Effector memory CD4-positive, alpha-beta T cell (primary cell): ENCODE data around the gene MPC1L.

Experiments
- DNase-seq, 3 donors: peaks; one replicate each; pipeline ENCODE4 v3.0.0-alpha.2; 2020
- H3K27ac ChIP-seq: 2 replicates; pipeline ENCODE4 v1.7.0; 2013; ENCODE audit warnings: mild to moderate bottlenecking, low read length, moderate library complexity; ENCODE audit not compliant: insufficient read depth, poor library complexity, severe bottlenecking
- H3K27me3 ChIP-seq: replicated peaks from 2 replicates; pipeline ENCODE4 v1.7.0; 2013; ENCODE audit warnings: mild to moderate bottlenecking, low read length; ENCODE audit not compliant: insufficient read depth, control insufficient read depth, poor library complexity, severe bottlenecking
- H3K36me3 ChIP-seq: 2 replicates; pipeline ENCODE4 v1.7.0; 2013; ENCODE audit warnings: mild to moderate bottlenecking, low read length, moderate library complexity; ENCODE audit not compliant: control insufficient read depth, insufficient read depth
- H3K4me1 ChIP-seq: 2 replicates; pipeline ENCODE4 v1.7.0; 2013; ENCODE audit warnings: low read length, mild to moderate bottlenecking; ENCODE audit not compliant: control insufficient read depth, insufficient read depth, poor library complexity, severe bottlenecking
- H3K4me3 ChIP-seq: 2 replicates; pipeline ENCODE4 v1.7.0; 2013; ENCODE audit warnings: low read length, low read depth, mild to moderate bottlenecking; ENCODE audit not compliant: insufficient read depth, poor library complexity, severe bottlenecking
- H3K9me3 ChIP-seq: 2 replicates; pipeline ENCODE4 v1.7.0; 2013; ENCODE audit warnings: mild to moderate bottlenecking, low read length, moderate library complexity; ENCODE audit not compliant: control insufficient read depth

The MPC1L gene

GRCh38 chrX:40651620-40652223, 28.5 kb downstream of the MPC1L start:
- peaks cover 5% of the 10 kb centered on the region for H3K36me3 ChIP-seq
- no peaks in the 10 kb centered on the region for H3K27me3 ChIP-seq

GRCh38 chrX:40652664-40653063, 29.4 kb downstream of the MPC1L start:
- Histone ChIP-seq H3K9me3 (no peaks in the 10 kb centered on the region), H3K36me3 (peaks cover 10% of the 10 kb centered on the region), H3K27ac (no peak overlapping the region), H3K4me1 (peaks cover 3% of the 10 kb centered on the region), H3K27me3 (no peaks in the 10 kb centered on the region), H3K4me3 (no peak overlapping the region)
- no peak for DNase-seq

More at GRCh38 chrX:40651620-40652223, 28.5 kb downstream of the MPC1L start:
- H3K27ac ChIP-seq, result no peak overlapping the region
- H3K4me3 ChIP-seq, result no peak overlapping the region
- DNase-seq, result peak; percentile 34 to 55 (median 44)
- no peaks in the 10 kb centered on the region for H3K9me3 ChIP-seq
- H3K4me1 ChIP-seq, result peaks cover 4% of the 10 kb centered on the region

- no peak overlapping the region for H3K27ac ChIP-seq
- no peak for DNase-seq
Measured at GRCh38 chrX:40653535-40653934, 30.3 kb downstream of the MPC1L start.

GRCh38 chrX:40660381-40660780, 37.2 kb downstream of the MPC1L start:
- no peak for DNase-seq
- H3K9me3 ChIP-seq, result no peaks in the 10 kb centered on the region
- H3K4me3 ChIP-seq, result no peak overlapping the region
- H3K27ac ChIP-seq, result no peak overlapping the region
- no peaks in the 10 kb centered on the region for H3K27me3 ChIP-seq
- H3K4me1 ChIP-seq, result no peaks in the 10 kb centered on the region
- peaks cover 30% of the 10 kb centered on the region for H3K36me3 ChIP-seq

More at GRCh38 chrX:40653535-40653934, 30.3 kb downstream of the MPC1L start:
- peaks cover 10% of the 10 kb centered on the region for H3K36me3 ChIP-seq
- H3K27me3 ChIP-seq, result no peaks in the 10 kb centered on the region
- no peaks in the 10 kb centered on the region for H3K9me3 ChIP-seq
- H3K4me1 ChIP-seq, result no peaks in the 10 kb centered on the region
- H3K4me3 ChIP-seq, result no peak overlapping the region

GRCh38 chrX:40661489-40661888, 38.3 kb downstream of the MPC1L start:
- no peak overlapping the region for H3K4me3 ChIP-seq
- no peaks in the 10 kb centered on the region for H3K4me1 ChIP-seq
- peaks cover 39% of the 10 kb centered on the region for H3K36me3 ChIP-seq
- no peak overlapping the region for H3K27ac ChIP-seq
- no peaks in the 10 kb centered on the region for H3K9me3 ChIP-seq
- DNase-seq, result no peak
- H3K27me3 ChIP-seq, result no peaks in the 10 kb centered on the region

GRCh38 chrX:40663078-40663740, 40.0 kb downstream of the MPC1L start:
- no peak for DNase-seq
- H3K27me3 ChIP-seq, result no peaks in the 10 kb centered on the region
- no peak overlapping the region for H3K27ac ChIP-seq

GRCh38 chrX:40663880-40664630, 40.8 kb downstream of the MPC1L start:
- DNase-seq, result no peak
- no peaks in the 10 kb centered on the region for H3K27me3 ChIP-seq
- H3K36me3 ChIP-seq, result peaks cover 47% of the 10 kb centered on the region
- H3K4me1 ChIP-seq, result no peaks in the 10 kb centered on the region
- H3K27ac ChIP-seq, result no peak overlapping the region
- H3K9me3 ChIP-seq, result no peaks in the 10 kb centered on the region
- H3K4me3 ChIP-seq, result no peak overlapping the region

More at GRCh38 chrX:40663078-40663740, 40.0 kb downstream of the MPC1L start:
- H3K4me3 ChIP-seq, result no peak overlapping the region
- no peaks in the 10 kb centered on the region for H3K4me1 ChIP-seq
- peaks cover 41% of the 10 kb centered on the region for H3K36me3 ChIP-seq
- H3K9me3 ChIP-seq, result no peaks in the 10 kb centered on the region

GRCh38 chrX:40671126-40671525, 47.9 kb downstream of the MPC1L start:
- Histone ChIP-seq H3K27me3 (no peaks in the 10 kb centered on the region), H3K4me3 (no peak overlapping the region), H3K36me3 (peaks cover 49% of the 10 kb centered on the region), H3K4me1 (no peaks in the 10 kb centered on the region), H3K27ac (no peak overlapping the region), H3K9me3 (no peaks in the 10 kb centered on the region)
- no peak for DNase-seq
